H7 (cell line): ENCODE data around the gene NDEL1. TPM values are rescaled to one million over a fixed set of nuclear protein-coding genes. Genes with fewer than 3 reads are reported as not detected.

Experiments
- DNase-seq: peaks from one replicate; pipeline ENCODE4 v3.0.0; 2012
- H3K27me3 ChIP-seq: 2 replicates; pipeline ENCODE4 v1.6.0; 2011; ENCODE audit warnings: mild to moderate bottlenecking, low read length; ENCODE audit not compliant: control insufficient read depth, insufficient read depth
- H3K36me3 ChIP-seq: replicated peaks from 2 replicates; pipeline ENCODE4 v1.5.1; 2011; ENCODE audit warnings: low read length; ENCODE audit not compliant: control insufficient read depth, insufficient read depth
- H3K4me3 ChIP-seq: 2 replicates; pipeline ENCODE4 v1.5.1; 2011; ENCODE audit warnings: low read depth, mild to moderate bottlenecking, control low read depth, low read length, moderate library complexity; ENCODE audit not compliant: insufficient read depth
- total RNA-seq: library from RNA; depleted of rRNA; stranded (reverse); fragments of >200 nt; shearing (Covaris generic); gene quantifications from 2 replicates; pipeline ENCODE4 v1.2.3, GENCODE V29; 2014

NDEL1 gene
- total RNA-seq, 1 experiment from 2014 or later: 18.6 TPM

- H3K4me3 ChIP-seq: no peak overlapping the region
- peaks cover 18% of the 10 kb centered on the region for H3K36me3 ChIP-seq
- no peaks in the 10 kb centered on the region for H3K27me3 ChIP-seq
- DNase-seq: no peak
These were observed 22.4 kb downstream of the NDEL1 start for GRCh38 chr17:8458128-8458527.

GRCh38 chr17:8459107-8459506 lies 23.4 kb downstream of the NDEL1 start:
- Histone ChIP-seq H3K36me3 (peaks cover 18% of the 10 kb centered on the region), H3K27me3 (no peaks in the 10 kb centered on the region), H3K4me3 (no peak overlapping the region)
- DNase-seq: no peak

- Histone ChIP-seq H3K4me3 (no peak overlapping the region), H3K27me3 (no peaks in the 10 kb centered on the region), H3K36me3 (peaks cover 17% of the 10 kb centered on the region)
- DNase-seq: no peak
These were observed 24.1 kb downstream of the NDEL1 start for GRCh38 chr17:8459831-8460230.

GRCh38 chr17:8462564-8462963 lies 26.9 kb downstream of the NDEL1 start:
- no peak overlapping the region for H3K4me3 ChIP-seq
- no peak for DNase-seq
- no peaks in the 10 kb centered on the region for H3K27me3 ChIP-seq
- peaks cover 14% of the 10 kb centered on the region for H3K36me3 ChIP-seq

- Histone ChIP-seq H3K27me3 (no peaks in the 10 kb centered on the region), H3K4me3 (no peak overlapping the region), H3K36me3 (peaks cover 13% of the 10 kb centered on the region)
- DNase-seq: no peak
These were observed 27.4 kb downstream of the NDEL1 start for GRCh38 chr17:8463099-8463498.

- H3K27me3 ChIP-seq: no peaks in the 10 kb centered on the region
- no peak overlapping the region for H3K4me3 ChIP-seq
- peaks cover 13% of the 10 kb centered on the region for H3K36me3 ChIP-seq
- DNase-seq: no peak
These were observed 29.3 kb downstream of the NDEL1 start for GRCh38 chr17:8464941-8465340.

GRCh38 chr17:8465356-8465755 lies 29.7 kb downstream of the NDEL1 start:
- no peak overlapping the region for H3K4me3 ChIP-seq
- DNase-seq: no peak
- H3K27me3 ChIP-seq: no peaks in the 10 kb centered on the region
- H3K36me3 ChIP-seq: peaks cover 10% of the 10 kb centered on the region

- H3K27me3 ChIP-seq: no peaks in the 10 kb centered on the region
- no peak overlapping the region for H3K4me3 ChIP-seq
- DNase-seq: no peak
- H3K36me3 ChIP-seq: peaks cover 10% of the 10 kb centered on the region
These were observed 30.1 kb downstream of the NDEL1 start for GRCh38 chr17:8465759-8466158.

GRCh38 chr17:8466456-8466855 lies 30.8 kb downstream of the NDEL1 start:
- no peak for DNase-seq
- no peak overlapping the region for H3K4me3 ChIP-seq
- H3K36me3 ChIP-seq: peaks cover 9% of the 10 kb centered on the region
- H3K27me3 ChIP-seq: no peaks in the 10 kb centered on the region

- peak; percentile 40 for DNase-seq
- no peak overlapping the region for H3K4me3 ChIP-seq
- H3K36me3 ChIP-seq: peaks cover 8% of the 10 kb centered on the region
- H3K27me3 ChIP-seq: no peaks in the 10 kb centered on the region
These were observed 31.2 kb downstream of the NDEL1 start for GRCh38 chr17:8466873-8467272.

GRCh38 chr17:8467527-8467926 lies 31.8 kb downstream of the NDEL1 start:
- Histone ChIP-seq H3K4me3 (no peak overlapping the region), H3K36me3 (peaks cover 5% of the 10 kb centered on the region), H3K27me3 (no peaks in the 10 kb centered on the region)
- DNase-seq: peak; percentile 33

- H3K27me3 ChIP-seq: no peaks in the 10 kb centered on the region
- DNase-seq: peak; percentile 20
- H3K4me3 ChIP-seq: no peak overlapping the region
- H3K36me3 ChIP-seq: peaks cover 5% of the 10 kb centered on the region
These were observed 32.4 kb downstream of the NDEL1 start for GRCh38 chr17:8468127-8468526.

- Histone ChIP-seq H3K27me3 (no peaks in the 10 kb centered on the region), H3K4me3 (no peak overlapping the region), H3K36me3 (peaks cover 9% of the 10 kb centered on the region)
- no peak for DNase-seq
These were observed 33.3 kb downstream of the NDEL1 start for GRCh38 chr17:8468980-8469379.

- Histone ChIP-seq H3K4me3 (no peak overlapping the region), H3K36me3 (peaks cover 10% of the 10 kb centered on the region), H3K27me3 (no peaks in the 10 kb centered on the region)
- DNase-seq: peak; percentile 35
These were observed 34.3 kb downstream of the NDEL1 start for GRCh38 chr17:8469964-8470363.

- peaks cover 13% of the 10 kb centered on the region for H3K36me3 ChIP-seq
- peak; percentile 39 for DNase-seq
- H3K27me3 ChIP-seq: no peaks in the 10 kb centered on the region
- no peak overlapping the region for H3K4me3 ChIP-seq
These were observed 34.9 kb downstream of the NDEL1 start for GRCh38 chr17:8470447-8471047.

- Histone ChIP-seq H3K36me3 (peaks cover 31% of the 10 kb centered on the region), H3K27me3 (no peaks in the 10 kb centered on the region), H3K4me3 (no peak overlapping the region)
- DNase-seq: peak; percentile 28
These were observed 37.0 kb downstream of the NDEL1 start for GRCh38 chr17:8472663-8473062.
